OCI-M2 (cell line): ENCODE measurements around the gene SMIM14.
"Not testable (repeated sequence)": the region's sequence is repeated elsewhere in the genome, so short reads cannot be mapped to it uniquely, and the experiment has no call there.

Experiments
- DNase-seq: peaks from one replicate; lab custom pipeline; 2025; ENCODE audit not compliant: unreplicated experiment; lab: John Stamatoyannopoulos, UW

The SMIM14 gene

GRCh38 chr4:39638354-39639239 is at the start of gene SMIM14:
Gene SMIM14 (minus strand): TSS chr4:39638865. CDS start chr4:39605145, 33,720 bp downstream.
- peak; percentile 34 for DNase-seq

DNA sequence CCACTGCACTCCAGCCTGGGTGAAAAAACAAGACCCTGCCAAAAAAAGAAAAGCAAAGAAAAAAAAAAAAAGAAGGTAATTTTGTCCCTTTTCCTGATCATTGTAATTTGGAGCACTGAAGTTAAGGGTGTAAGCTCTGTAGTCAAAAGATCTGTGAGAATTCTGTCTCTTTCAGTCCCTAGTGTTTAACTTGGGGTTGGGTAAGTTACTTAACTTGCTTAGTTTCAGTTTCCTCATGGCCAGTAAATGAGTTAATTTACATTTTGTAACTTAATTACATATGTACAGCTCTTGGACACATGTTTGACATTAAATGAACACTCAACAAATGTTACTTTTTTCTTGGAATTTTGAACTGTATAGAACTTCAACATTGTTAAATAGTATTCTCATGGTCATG is 48.3 kb upstream of the SMIM14 start:
- DNase-seq, result no peak

GRCh38 chr4:39685990-39686389 is 47.3 kb upstream of the SMIM14 start:
- DNase-seq, result no peak

DNA sequence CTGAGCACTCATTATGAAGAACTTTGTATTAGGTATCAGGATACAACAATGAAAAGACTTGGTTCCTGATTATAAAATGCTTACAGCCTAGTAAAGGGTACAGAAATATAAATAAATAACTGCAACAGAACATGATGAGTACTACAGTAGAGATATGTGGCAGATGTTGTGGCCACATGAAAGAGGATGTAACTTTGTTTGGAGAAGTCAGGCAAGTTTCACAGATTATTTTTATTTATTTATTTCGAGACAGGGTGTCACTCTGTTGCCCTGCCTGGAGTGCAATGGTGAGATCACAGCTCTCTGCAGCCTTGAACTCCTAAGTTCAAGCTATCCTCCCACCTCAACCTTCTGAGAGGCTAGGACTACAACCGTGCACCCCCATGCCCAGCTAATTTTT is 43.5 kb upstream of the SMIM14 start:
- DNase-seq, result no peak

DNA sequence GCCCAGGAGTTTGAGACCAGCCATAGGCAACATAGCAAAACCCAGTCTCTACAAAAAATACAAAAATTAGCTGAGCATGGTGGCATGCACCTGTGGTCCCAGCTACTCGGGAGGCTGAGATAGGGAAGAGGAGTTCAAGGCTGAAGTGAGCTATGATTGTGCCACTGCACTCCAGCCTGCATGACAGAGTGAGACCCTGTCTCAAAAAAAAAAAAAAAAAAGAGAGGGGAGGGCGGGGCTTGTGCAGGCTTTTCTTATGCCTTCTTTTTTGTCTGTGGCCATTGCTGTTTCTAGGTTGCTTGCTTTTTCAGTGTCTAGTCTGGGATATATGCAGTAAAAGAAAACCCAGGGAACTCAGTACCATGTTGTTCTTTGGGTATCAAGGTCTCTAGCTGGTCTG is 42.3 kb upstream of the SMIM14 start:
- DNase-seq, result not testable (repeated sequence)

DNA sequence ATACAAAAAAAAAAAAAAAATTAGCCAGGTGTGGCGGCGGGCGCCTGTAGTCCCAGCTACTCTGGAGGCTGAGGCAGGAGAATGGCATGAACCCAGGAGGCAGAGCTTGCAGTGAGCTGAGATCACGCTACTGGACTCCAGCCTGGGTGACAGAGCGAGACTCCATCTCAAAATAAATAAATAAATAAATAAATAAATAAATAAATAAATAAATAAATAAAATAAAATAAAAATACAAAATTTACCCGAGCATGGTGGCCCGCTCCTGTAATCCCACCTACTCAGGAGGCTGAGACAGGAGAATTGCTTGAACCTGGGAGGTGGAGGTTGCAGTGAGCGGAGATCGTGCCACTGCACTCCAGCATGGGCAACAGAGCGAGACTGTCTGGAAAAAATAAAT is 37.0 kb upstream of the SMIM14 start:
- not testable (repeated sequence) for DNase-seq

- not testable (repeated sequence) for DNase-seq
These were observed 31.6 kb upstream of the SMIM14 start for GRCh38 chr4:39670296-39670695.

DNA sequence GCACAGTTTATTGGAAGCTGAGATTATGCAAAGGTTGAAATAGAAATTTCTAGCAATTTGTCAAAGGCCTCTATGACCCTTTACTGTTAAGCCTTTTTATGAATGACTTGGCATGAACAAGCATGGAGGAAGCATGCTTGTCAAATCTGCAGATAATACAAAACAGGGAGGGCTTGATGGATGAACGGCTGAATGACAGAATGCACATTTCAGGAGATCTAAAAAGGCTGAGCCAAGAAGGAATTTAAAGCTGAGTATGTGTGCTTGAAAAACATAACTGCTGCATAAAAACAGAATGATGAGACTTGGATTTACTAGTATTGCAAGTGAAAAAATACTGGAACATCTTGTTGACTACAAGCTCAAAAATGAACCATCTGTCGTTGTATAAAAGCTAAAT is 30.2 kb upstream of the SMIM14 start:
- DNase-seq, result no peak

DNA sequence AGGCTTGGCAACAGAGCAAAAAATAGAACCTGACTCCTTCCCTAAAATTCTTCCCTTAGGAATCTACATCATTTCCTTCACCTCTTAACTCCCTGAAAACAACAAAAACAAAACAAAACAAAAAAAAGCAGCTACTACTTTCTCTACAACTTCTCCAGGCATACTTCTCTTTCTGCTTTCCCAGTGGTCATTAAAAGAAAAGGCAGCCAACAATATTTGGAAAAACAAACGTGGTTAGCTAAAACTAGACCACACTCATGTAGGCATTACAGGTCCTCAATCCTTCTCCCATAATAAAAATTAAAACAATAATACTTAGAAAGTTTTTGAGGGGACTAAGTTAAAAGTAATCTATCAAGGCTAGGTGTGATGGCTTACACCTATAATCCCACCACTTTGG is 29.0 kb upstream of the SMIM14 start:
- no peak for DNase-seq

GRCh38 chr4:39664828-39665731 is 26.4 kb upstream of the SMIM14 start:
- DNase-seq, result no peak

DNA sequence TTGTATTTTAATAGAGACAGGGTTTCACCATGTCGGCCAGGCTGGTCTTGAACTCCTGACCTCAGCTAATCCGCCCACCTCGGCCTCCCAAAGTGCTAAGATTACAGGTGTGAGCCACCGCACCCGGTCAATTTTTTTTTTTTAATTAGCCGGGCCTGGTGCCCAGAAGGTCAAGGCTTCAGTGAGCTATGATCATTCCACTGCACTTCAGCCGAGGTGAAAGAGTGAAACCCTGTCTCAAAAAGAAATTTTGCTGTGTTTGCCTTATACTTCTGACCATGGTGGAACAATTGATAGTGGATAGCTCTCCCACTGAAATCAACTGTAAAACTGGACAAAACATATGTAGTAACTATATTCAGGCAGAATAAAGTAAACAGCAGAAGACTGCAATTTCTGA is 24.0 kb upstream of the SMIM14 start:
- no peak for DNase-seq

- no peak for DNase-seq
These were observed 22.1 kb upstream of the SMIM14 start for GRCh38 chr4:39660757-39661156.

GRCh38 chr4:39660045-39660444 is 21.4 kb upstream of the SMIM14 start:
- no peak for DNase-seq

- DNase-seq, result no peak
These were observed 20.1 kb upstream of the SMIM14 start for GRCh38 chr4:39658756-39659155.

DNA sequence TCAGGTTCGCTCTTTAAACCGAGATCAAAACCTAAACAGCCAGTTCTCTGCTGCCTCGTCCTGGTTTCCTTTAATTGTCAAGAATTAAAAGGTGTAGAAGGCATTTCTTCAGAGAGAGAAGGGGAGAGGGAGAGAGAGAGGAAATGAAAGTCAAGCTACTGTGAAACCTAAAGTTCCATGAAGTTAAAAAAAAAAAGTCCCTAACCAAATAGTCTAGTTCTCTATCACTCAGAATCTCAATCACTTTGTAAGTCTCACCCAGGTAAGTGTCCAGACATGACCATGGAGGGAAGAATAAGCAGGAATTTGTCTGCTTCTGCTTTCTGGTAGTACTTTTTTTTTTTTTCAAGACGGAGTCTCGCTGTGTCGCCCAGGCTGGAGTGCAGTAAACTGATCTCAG is 18.8 kb upstream of the SMIM14 start:
- DNase-seq, result no peak

DNA sequence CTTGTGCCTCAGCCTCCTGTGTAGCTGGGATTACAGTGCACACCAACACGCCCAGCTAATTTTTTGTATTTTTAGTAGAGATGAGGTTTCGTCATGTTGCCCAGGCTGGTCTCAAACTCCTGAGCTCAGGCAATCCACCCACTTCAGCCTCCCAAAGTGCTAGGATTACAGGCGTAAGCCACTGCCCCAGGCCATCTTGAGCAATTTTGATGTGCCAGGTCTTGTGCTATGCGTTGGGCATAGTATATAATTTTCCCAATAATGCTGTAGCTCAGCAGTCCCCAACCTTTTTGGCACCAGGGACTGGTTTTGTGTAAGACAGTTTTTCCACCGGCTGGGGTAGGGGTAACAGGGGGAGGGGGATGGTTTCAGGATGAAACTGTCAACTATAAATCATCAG is 18.0 kb upstream of the SMIM14 start:
- DNase-seq, result not testable (repeated sequence)

DNA sequence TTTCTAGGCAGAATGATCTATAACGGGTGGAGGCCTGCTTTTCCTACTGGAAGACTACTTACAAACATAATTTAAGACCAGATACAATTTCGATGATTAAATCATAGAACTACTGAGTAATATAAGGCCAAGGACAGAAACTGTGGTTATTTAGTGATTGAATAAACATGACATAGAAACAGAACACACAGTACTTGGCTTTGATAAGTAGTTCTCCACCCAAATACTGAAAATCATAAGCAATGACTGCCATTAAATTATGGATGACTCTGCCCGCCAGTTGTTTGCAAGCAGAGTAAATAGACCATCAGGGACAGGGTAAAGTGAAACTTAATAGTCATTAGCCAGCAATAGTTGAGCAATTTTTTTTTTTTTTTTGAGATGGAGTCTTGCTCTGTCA is 17.2 kb upstream of the SMIM14 start:
- no peak for DNase-seq

DNA sequence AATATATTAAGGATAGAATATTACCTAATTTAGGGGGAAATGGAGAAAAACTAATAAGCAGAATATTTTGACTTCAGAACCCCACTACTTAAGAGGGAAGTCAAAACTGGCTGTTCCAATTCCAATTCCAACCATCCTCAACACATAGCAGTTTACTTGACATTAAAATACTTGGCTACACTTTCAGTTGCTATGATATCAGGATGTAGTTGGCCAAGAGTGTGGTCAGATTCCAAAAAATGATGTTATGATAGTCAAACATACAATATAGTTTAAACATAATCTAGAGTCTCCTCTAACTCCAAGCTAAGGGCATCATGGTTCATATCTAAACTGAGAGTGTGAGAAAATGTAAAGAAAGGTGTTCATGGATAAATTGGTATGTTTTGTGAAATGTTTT is 16.5 kb upstream of the SMIM14 start:
- DNase-seq, result no peak

DNA sequence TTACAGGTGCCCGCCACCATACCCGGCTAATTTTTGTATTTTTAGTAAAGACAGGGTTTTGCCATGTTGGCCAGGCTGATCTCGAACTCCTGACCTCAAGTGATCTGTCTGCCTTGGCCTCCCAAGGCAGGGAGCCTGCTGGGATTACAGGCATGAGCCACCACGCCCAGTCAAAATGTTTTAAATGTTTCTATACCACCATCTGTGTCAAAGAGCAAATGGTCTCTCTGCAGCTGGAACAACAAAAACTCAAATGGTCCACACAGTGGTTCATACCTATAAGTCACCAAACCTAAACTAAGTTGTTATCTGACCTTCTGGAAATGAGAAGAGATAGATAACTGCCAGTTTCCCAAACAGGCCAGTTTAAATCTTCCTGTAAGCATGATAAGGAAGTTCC is 12.9 kb upstream of the SMIM14 start:
- DNase-seq, result not testable (repeated sequence)

DNA sequence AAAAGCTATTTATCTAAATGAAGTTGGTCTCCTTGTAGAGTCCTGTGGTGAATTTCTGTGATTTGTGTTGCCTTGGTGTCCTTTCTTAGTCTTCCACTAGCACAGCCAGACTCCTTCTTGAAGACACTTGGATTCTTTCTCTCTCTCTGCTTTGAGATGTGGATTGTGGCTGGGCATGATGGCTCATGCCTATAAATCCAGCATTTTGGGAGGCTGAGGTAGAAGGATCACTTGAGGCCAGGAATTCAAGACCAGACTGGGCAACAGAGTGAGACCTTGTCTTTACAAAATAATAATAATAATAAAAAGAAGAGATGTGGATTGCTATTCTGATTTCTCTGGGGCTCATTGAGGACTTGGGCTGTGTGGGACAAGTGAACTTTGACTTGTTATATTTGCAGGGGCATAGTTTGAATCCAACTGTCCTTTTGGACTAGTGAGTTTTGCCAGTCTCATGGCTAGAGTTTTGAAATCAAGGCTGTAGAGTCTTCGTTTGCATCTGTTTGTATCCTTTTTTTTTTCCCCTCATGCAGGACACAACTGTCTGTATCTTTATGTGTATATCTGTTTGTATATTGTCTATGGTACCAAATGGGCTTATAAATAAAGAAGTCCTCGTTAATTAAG is 11.1 kb upstream of the SMIM14 start:
- no peak for DNase-seq

GRCh38 chr4:39648827-39649558 is 10.3 kb upstream of the SMIM14 start:
- DNase-seq, result no peak
